Endothelial cell of umbilical vein (primary cell): ENCODE results near the gene CDKN1A.

Experiments
- CTCF ChIP-seq, 2 donors: IDR thresholded peaks; 1 replicate in 1 of 2; 2 replicates in 1 of 2; pipeline ENCODE4 v1.5.1; 2011; ENCODE audit warnings: low read length in 2 of 2, mild to moderate bottlenecking in 2 of 2, moderate library complexity in 2 of 2, control low read depth in 1 of 2, inconsistent platforms in 1 of 2, low read depth in 1 of 2; ENCODE audit not compliant: insufficient read depth in 1 of 2; ENCODE audit errors: extremely low read depth in 1 of 2
- FOS ChIP-seq: IDR thresholded peaks from 2 replicates; pipeline ENCODE4 v1.6.1; 2011; ENCODE audit warnings: mild to moderate bottlenecking, low read length, moderate library complexity, borderline replicate concordance; ENCODE audit not compliant: insufficient read depth
- MYC ChIP-seq: IDR thresholded peaks from one replicate; pipeline ENCODE4 v1.6.1; 2011; ENCODE audit warnings: mild to moderate bottlenecking, low read depth, low read length
- POLR2A ChIP-seq: IDR thresholded peaks from 2 replicates; pipeline ENCODE4 v1.6.1; 2012; ENCODE audit warnings: low read depth, mild to moderate bottlenecking, control low read depth, low read length

GRCh38 chr6:36669002-36669401 is 9.5 kb upstream of the CDKN1A start:
- TF ChIP-seq CTCF (IDR thresholded peaks at IDR 0.05; ENCODE audit: extremely low read depth in 1 of 2, insufficient read depth in 1 of 2, low read depth in 1 of 2, low read length in 2 of 2) (no peak), POLR2A (no peak), FOS (no peak), MYC (no peak)
